ENCODE data around the gene PHPT1.

The PHPT1 gene

GRCh38 chr9:136806067-136806466 lies 43.1 kb upstream of the PHPT1 start:
- Histone ChIP-seq H3K9ac (ENCODE audit: low read length) (no peak overlapping the region; the same call in 1 of the 2 replicates), H3K4me2 (ENCODE audit: low read length) (peak overlapping the region; percentile 92; the same call in 1 of the 2 replicates), H3K36me3 (ENCODE audit: insufficient read depth, low read length) (peaks cover 35% of the 10 kb centered on the region)

GRCh38 chr9:136806631-136807201 lies 42.5 kb upstream of the PHPT1 start:
- peaks cover 36% of the 10 kb centered on the region for H3K36me3 ChIP-seq (ENCODE audit: insufficient read depth, low read length)
- no peaks in the 10 kb centered on the region for H3K27me3 ChIP-seq (ENCODE audit: insufficient read depth, low read length)
- peaks cover 32% of the 10 kb centered on the region for H3K4me1 ChIP-seq (ENCODE audit: insufficient read depth, low read length, severe bottlenecking)
- H3K27ac ChIP-seq (ENCODE audit: low read depth, low read length, poor library complexity, severe bottlenecking) = peak overlapping the region; percentile 45
- H3K4me3 ChIP-seq (ENCODE audit: low read depth, low read length, poor library complexity, severe bottlenecking) = peak overlapping the region; percentile 97
- peak overlapping the region; percentile 81 for H3K9ac ChIP-seq (ENCODE audit: low read length)
- TF ChIP-seq, protein P1, sequence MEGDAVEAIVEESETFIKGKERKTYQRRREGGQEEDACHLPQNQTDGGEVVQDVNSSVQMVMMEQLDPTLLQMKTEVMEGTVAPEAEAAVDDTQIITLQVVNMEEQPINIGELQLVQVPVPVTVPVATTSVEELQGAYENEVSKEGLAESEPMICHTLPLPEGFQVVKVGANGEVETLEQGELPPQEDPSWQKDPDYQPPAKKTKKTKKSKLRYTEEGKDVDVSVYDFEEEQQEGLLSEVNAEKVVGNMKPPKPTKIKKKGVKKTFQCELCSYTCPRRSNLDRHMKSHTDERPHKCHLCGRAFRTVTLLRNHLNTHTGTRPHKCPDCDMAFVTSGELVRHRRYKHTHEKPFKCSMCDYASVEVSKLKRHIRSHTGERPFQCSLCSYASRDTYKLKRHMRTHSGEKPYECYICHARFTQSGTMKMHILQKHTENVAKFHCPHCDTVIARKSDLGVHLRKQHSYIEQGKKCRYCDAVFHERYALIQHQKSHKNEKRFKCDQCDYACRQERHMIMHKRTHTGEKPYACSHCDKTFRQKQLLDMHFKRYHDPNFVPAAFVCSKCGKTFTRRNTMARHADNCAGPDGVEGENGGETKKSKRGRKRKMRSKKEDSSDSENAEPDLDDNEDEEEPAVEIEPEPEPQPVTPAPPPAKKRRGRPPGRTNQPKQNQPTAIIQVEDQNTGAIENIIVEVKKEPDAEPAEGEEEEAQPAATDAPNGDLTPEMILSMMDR (IDR thresholded peaks at IDR 0.05; ENCODE audit: low read length) = no peak
- no peaks in the 10 kb centered on the region for H3K9me3 ChIP-seq (ENCODE audit: low read length)
- peak overlapping the region; percentile 92 for H3K4me2 ChIP-seq (ENCODE audit: low read length)
- no peaks in the 10 kb centered on the region for H3F3A ChIP-seq (ENCODE audit: insufficient read depth, low read length)
- H2AFZ ChIP-seq (ENCODE audit: low read length) = no peak overlapping the region
- H3K79me2 ChIP-seq (ENCODE audit: insufficient read depth, low read length) = peaks cover 26% of the 10 kb centered on the region
- H3K9me2 ChIP-seq (ENCODE audit: low read depth, low read length) = no peaks in the 10 kb centered on the region
- no peaks in the 10 kb centered on the region for H4K20me1 ChIP-seq (ENCODE audit: insufficient read depth, low read length)

More at GRCh38 chr9:136806067-136806466, 43.1 kb upstream of the PHPT1 start:
- peak overlapping the region; percentile 97 for H3K4me3 ChIP-seq (ENCODE audit: low read depth, low read length, poor library complexity, severe bottlenecking)
- peaks cover 23% of the 10 kb centered on the region for H3K79me2 ChIP-seq (ENCODE audit: insufficient read depth, low read length)
- H4K20me1 ChIP-seq (ENCODE audit: insufficient read depth, low read length) = no peaks in the 10 kb centered on the region
- H3F3A ChIP-seq (ENCODE audit: insufficient read depth, low read length) = no peaks in the 10 kb centered on the region
- H3K9me3 ChIP-seq (ENCODE audit: low read length) = no peaks in the 10 kb centered on the region
- no peaks in the 10 kb centered on the region for H3K27me3 ChIP-seq (ENCODE audit: insufficient read depth, low read length)
- TF ChIP-seq EZH2 (IDR thresholded peaks at IDR 0.05; ENCODE audit: borderline replicate concordance, low read length) = no peak
- TF ChIP-seq, protein P1 (IDR thresholded peaks at IDR 0.05; ENCODE audit: low read length) = no peak
- no peaks in the 10 kb centered on the region for H3K9me2 ChIP-seq (ENCODE audit: low read depth, low read length)
- H3K4me1 ChIP-seq (ENCODE audit: insufficient read depth, low read length, severe bottlenecking) = peaks cover 38% of the 10 kb centered on the region
- H2AFZ ChIP-seq (ENCODE audit: low read length) = no peak overlapping the region
- H3K27ac ChIP-seq (ENCODE audit: low read depth, low read length, poor library complexity, severe bottlenecking) = peak overlapping the region; percentile 45

GRCh38 chr9:136807281-136808074 lies 41.7 kb upstream of the PHPT1 start, which contains the start of gene RABL6:
TSS of gene RABL6 (plus strand) at chr9:136807948. CDS start at chr9:136808197, 249 bp downstream.
- Histone ChIP-seq H3F3A (ENCODE audit: insufficient read depth, low read length) (no peaks in the 10 kb centered on the region), H3K9ac (ENCODE audit: low read length) (peak within 1 kb of the TSS; percentile 98), H3K4me3 (ENCODE audit: low read depth, low read length, poor library complexity, severe bottlenecking) (peak within 1 kb of the TSS; percentile 97), H3K79me2 (ENCODE audit: insufficient read depth, low read length) (peaks cover 27% of the 10 kb centered on the region), H3K4me1 (ENCODE audit: insufficient read depth, low read length, severe bottlenecking) (peaks cover 31% of the 10 kb centered on the region), H3K9me2 (ENCODE audit: low read depth, low read length) (no peaks in the 10 kb centered on the region), H3K9me3 (ENCODE audit: low read length) (no peaks in the 10 kb centered on the region), H3K27me3 (ENCODE audit: insufficient read depth, low read length) (no peaks in the 10 kb centered on the region), H4K20me1 (ENCODE audit: insufficient read depth, low read length) (no peaks in the 10 kb centered on the region), H3K36me3 (ENCODE audit: insufficient read depth, low read length) (peaks cover 38% of the 10 kb centered on the region), H3K4me2 (ENCODE audit: low read length) (peak within 1 kb of the TSS; percentile 96), H3K27ac (ENCODE audit: low read depth, low read length, poor library complexity, severe bottlenecking) (peak within 1 kb of the TSS; percentile 52), H2AFZ (ENCODE audit: low read length) (no peak within 1 kb of the TSS)
- no peak for TF ChIP-seq EZH2 (IDR thresholded peaks at IDR 0.05; ENCODE audit: borderline replicate concordance, low read length)
- TF ChIP-seq, protein P1 (IDR thresholded peaks at IDR 0.05; ENCODE audit: low read length) = no peak
